Spleen (tissue), 11 donors: Measurements from ENCODE around the gene TRABD2A. TPM values are rescaled to one million over a fixed set of nuclear protein-coding genes. Genes with fewer than 3 reads are reported as not detected.

ENCODE experiments used
- DNase-seq: peaks from one replicate; pipeline ENCODE4 v3.0.0-alpha.2; 2020
- H3K27ac ChIP-seq, 8 donors: fragments of 200-600 bp; sonication (generic) in 7 of 8; 1 replicate in 4 of 8; 2 replicates in 4 of 8; pipeline versions ENCODE4 v1.5.0 to v1.8.0; 2016 to 2021; ENCODE audit warnings: inconsistent platforms in 4 of 8, mild to moderate bottlenecking in 4 of 8, moderate library complexity in 1 of 8
- H3K27me3 ChIP-seq, 7 donors: fragments of 200-600 bp; sonication (generic) in 6 of 7; replicated peaks in 1 of 7; 1 replicate in 4 of 7; 2 replicates in 3 of 7; pipeline versions ENCODE4 v1.5.0 to v1.8.0; 2016 to 2021; ENCODE audit warnings: inconsistent platforms in 3 of 7, mild to moderate bottlenecking in 1 of 7
- H3K36me3 ChIP-seq, 6 donors: fragments of 200-600 bp; sonication (generic) in 5 of 6; 1 replicate in 4 of 6; 2 replicates in 2 of 6; pipeline versions ENCODE4 v1.5.0 to v1.8.0; 2016 to 2021; ENCODE audit warnings: inconsistent platforms in 2 of 6
- H3K4me1 ChIP-seq, 6 donors: fragments of 200-600 bp; sonication (generic) in 5 of 6; 1 replicate in 3 of 6; 2 replicates in 3 of 6; pipeline versions ENCODE4 v1.5.0 to v1.8.0; 2016 to 2021; ENCODE audit warnings: inconsistent platforms in 3 of 6
- H3K4me3 ChIP-seq, 8 donors: fragments of 200-600 bp; sonication (generic) in 7 of 8; 1 replicate in 4 of 8; 2 replicates in 4 of 8; pipeline versions ENCODE4 v1.5.0 to v1.8.0; 2016 to 2021; ENCODE audit warnings: inconsistent platforms in 4 of 8, mild to moderate bottlenecking in 4 of 8, moderate library complexity in 2 of 8
- H3K9me3 ChIP-seq, 8 donors: fragments of 200-600 bp; sonication (generic) in 7 of 8; 1 replicate in 4 of 8; 2 replicates in 4 of 8; pipeline versions ENCODE4 v1.5.0 to v1.8.0; 2016 to 2021; ENCODE audit warnings: inconsistent platforms in 4 of 8
- POLR2A ChIP-seq, 3 donors: fragments of 450-650 bp; IDR thresholded peaks; one replicate each; pipeline ENCODE4 v1.5.1; 2017; ENCODE audit warnings: antibody characterized with exemption in 3 of 3, mild to moderate bottlenecking in 1 of 3
- POLR2AphosphoS5 ChIP-seq, 3 donors: sonication (generic); formaldehyde crosslinking; IDR thresholded peaks; one replicate each; pipeline ENCODE4 v1.5.1; 2017; ENCODE audit warnings: antibody characterized with exemption in 3 of 3
- WGBS, 5 donors: extraction: QIAGEN DNeasy Blood & Tissue Kit in 3 of 5; methylation state at CpG; one replicate each; pipeline versions ENCODE4 v1.1.5 to v1.1.7; 2013 to 2018; 5-methylcytosine and 5-hydroxymethylcytosine counted together
- intact Hi-C: fragments of 100-400 bp; cut with DNase I; formaldehyde crosslinking; loops from one replicate; pipeline ENCODE4 v1.15.0; 2023; ENCODE audit warnings: low total_unique reads
- polyA plus RNA-seq, 3 donors: library from polyadenylated mRNA; stranded (reverse); fragments of 200-250 nt; gene quantifications; one replicate each; pipeline ENCODE4 v1.2.1, GENCODE V29; 2013
- total RNA-seq, 7 donors: library from RNA; depleted of rRNA in 3 of 7; stranded (reverse); fragments of >200 nt in 3 of 7; fragmentation: NEBNext Ultra II Directional in 4 of 7; extraction: Animal tissue kit (Norgen Biotek cat#: 25700) in 4 of 7; gene quantifications; one replicate each; pipeline versions ENCODE4 v1.1.0 to v1.2.1, GENCODE V29; 2016 to 2021
- TF ChIP-seq, protein P1 (sequence below), 11 experiments: fragments of 200-600 bp in 7 of 11; fragments of 450-650 bp in 4 of 11; sonication (generic) in 4 of 11; IDR thresholded peaks in 8 of 11; conservative IDR thresholded peaks in 3 of 11; 1 replicate in 7 of 11; 2 replicates in 4 of 11; pipeline versions ENCODE4 v1.4.0 to v1.8.0; 2016 to 2021; ENCODE audit warnings: antibody characterized with exemption in 11 of 11, inconsistent platforms in 4 of 11, mild to moderate bottlenecking in 1 of 11
- donor health status: healthy with polysubstance abuse.
- donor health status: DM: no; HTN: no; CAD: no; lungs with moderate emphysema.
- donor health status: DM: no; HTN: no; CAD: no.
- donor health status: Bipolar disorder and iron deficiency.
- donor health status: healthy.
- donor health status: DM: no; HTN: no; CAD: no.
- donor health status: DM: yes; HTN: yes; CAD: no.

TRABD2A gene
- total and polyA plus RNA-seq, 10 donors = 4.5 to 12.5 (median 8.3) TPM

DNA sequence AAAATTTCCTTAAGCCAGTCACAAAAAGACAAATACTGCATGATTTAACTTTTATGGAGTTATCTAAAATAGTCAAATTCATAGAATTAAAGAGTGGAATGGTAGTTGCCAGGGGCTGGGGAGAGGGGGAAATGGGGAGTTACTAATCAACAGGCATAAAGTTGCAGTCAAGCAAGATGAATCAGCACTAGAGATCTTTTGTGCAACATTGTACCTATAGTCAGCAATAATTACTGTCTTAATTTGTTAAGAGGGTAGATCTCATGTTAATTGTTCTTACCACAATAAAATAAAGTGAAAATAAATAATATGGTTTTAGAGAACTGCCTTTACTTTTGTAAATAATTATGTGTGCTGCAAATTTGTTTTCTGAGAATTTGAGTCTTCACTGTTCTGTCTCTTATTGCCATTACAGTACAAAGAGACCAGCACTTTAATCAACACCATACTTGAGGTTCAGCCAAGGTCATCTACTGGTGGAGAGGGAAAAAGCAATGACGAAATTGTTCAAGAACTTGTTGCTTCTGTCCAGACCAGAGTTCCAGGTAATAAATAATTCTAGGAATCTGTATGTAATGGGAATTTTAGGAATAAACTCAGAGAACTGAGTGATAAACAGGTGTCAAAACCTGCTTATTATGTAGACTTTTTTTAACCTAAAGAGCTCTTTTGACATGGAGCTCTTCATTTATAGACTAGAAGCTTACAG lies 75.5 kb downstream of the TRABD2A start:
- H3K27ac ChIP-seq = no peak overlapping the region
- 68 to 90% (median 85%) methylated on average over 1 of the region's 1 CpG for WGBS, 5 donors
- intact Hi-C loops = no loop called here

DNA sequence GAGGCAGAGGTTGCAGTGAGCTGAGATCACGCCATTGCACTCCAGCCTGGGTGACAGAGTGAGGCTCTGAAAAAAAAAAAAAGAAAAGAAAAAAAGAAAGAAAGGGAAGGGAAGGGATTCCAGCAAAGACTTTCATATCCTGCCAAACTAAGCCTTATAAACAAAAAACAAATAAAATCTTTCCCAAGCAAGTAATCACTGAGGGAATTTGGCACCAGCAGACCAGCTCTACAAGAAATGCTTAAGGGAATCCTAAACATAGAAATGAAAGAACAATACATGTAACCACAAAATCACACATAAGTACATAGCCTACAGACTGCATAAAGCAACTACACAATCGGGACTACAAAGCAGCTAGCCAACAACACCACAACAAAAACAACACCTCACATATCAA lies 79.1 kb downstream of the TRABD2A start:
- intact Hi-C loops = no loop called here
- Histone ChIP-seq H3K9me3 (peaks cover 0 to 16% (median 14%) of the 10 kb centered on the region in 8 donors), H3K4me3 (no peak overlapping the region), H3K36me3 (no peaks in the 10 kb centered on the region), H3K4me1 (no peaks in the 10 kb centered on the region), H3K27ac (no peak overlapping the region), H3K27me3 (no peaks in the 10 kb centered on the region)
- DNase-seq = no peak
- TF ChIP-seq POLR2A (IDR thresholded peaks at IDR 0.05) (no peak), POLR2AphosphoS5 (IDR thresholded peaks at IDR 0.05) (no peak)
- TF ChIP-seq, protein P1, sequence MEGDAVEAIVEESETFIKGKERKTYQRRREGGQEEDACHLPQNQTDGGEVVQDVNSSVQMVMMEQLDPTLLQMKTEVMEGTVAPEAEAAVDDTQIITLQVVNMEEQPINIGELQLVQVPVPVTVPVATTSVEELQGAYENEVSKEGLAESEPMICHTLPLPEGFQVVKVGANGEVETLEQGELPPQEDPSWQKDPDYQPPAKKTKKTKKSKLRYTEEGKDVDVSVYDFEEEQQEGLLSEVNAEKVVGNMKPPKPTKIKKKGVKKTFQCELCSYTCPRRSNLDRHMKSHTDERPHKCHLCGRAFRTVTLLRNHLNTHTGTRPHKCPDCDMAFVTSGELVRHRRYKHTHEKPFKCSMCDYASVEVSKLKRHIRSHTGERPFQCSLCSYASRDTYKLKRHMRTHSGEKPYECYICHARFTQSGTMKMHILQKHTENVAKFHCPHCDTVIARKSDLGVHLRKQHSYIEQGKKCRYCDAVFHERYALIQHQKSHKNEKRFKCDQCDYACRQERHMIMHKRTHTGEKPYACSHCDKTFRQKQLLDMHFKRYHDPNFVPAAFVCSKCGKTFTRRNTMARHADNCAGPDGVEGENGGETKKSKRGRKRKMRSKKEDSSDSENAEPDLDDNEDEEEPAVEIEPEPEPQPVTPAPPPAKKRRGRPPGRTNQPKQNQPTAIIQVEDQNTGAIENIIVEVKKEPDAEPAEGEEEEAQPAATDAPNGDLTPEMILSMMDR (IDR thresholded peaks at IDR 0.05 in 8 of 11, conservative IDR thresholded peaks at IDR 0.05 in 3 of 11) = no peak
- WGBS, 5 donors = 80 to 90% (median 85%) methylated on average over 2 of the region's 2 CpGs

More for the DNA sequence above, 75.5 kb downstream of the TRABD2A start:
- peaks cover 0 to 16% (median 14%) of the 10 kb centered on the region in 8 donors for H3K9me3 ChIP-seq
- DNase-seq = no peak
- TF ChIP-seq, protein P1 (IDR thresholded peaks at IDR 0.05 in 8 of 11, conservative IDR thresholded peaks at IDR 0.05 in 3 of 11) = no peak
- TF ChIP-seq POLR2AphosphoS5 (IDR thresholded peaks at IDR 0.05) (no peak), POLR2A (IDR thresholded peaks at IDR 0.05) (no peak)
- no peaks in the 10 kb centered on the region for H3K36me3 ChIP-seq
- peaks cover 0 to 8% (median 0%) of the 10 kb centered on the region in 6 donors for H3K4me1 ChIP-seq
- H3K4me3 ChIP-seq = no peak overlapping the region
- no peaks in the 10 kb centered on the region for H3K27me3 ChIP-seq

DNA sequence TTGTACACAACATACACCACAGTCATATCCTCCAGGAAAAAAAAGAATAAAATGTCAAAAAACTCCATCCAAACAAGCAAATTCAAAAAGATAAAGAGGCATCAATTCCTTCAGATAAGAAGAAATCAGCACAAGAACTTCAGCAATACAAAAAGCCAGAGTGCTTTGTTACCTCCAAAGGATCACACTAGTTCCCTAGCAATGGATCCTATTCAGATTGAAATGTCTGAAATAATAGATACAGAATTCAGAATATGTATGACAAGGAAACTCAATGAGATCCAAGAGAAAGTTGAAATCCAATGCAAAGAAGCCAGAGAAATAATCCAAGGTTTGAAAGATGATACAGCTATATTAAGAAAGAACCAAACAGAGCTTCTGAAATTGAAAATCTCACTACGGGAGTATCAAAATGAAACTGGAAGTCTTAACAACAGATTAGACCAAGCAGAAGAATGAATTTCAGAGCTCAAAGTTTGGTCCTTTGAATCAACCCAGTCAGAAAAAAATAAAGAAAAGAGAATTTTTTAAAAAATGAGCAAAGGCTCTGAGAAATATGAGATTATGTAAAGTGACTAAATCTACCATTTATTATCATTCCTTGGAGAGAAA lies 80.6 kb downstream of the TRABD2A start:
- Histone ChIP-seq H3K4me1 (no peaks in the 10 kb centered on the region), H3K36me3 (no peaks in the 10 kb centered on the region), H3K9me3 (peaks cover 0 to 16% (median 14%) of the 10 kb centered on the region in 8 donors), H3K27me3 (no peaks in the 10 kb centered on the region), H3K4me3 (no peak overlapping the region), H3K27ac (no peak overlapping the region)
- WGBS, 5 donors = 58 to 73% (median 60%) methylated on average over 1 of the region's 1 CpG
- intact Hi-C loops = no loop called here
- no peak for DNase-seq
- TF ChIP-seq POLR2AphosphoS5 (IDR thresholded peaks at IDR 0.05) = no peak
- TF ChIP-seq, protein P1 (IDR thresholded peaks at IDR 0.05 in 8 of 11, conservative IDR thresholded peaks at IDR 0.05 in 3 of 11) = no peak
- no peak for TF ChIP-seq POLR2A (IDR thresholded peaks at IDR 0.05)

DNA sequence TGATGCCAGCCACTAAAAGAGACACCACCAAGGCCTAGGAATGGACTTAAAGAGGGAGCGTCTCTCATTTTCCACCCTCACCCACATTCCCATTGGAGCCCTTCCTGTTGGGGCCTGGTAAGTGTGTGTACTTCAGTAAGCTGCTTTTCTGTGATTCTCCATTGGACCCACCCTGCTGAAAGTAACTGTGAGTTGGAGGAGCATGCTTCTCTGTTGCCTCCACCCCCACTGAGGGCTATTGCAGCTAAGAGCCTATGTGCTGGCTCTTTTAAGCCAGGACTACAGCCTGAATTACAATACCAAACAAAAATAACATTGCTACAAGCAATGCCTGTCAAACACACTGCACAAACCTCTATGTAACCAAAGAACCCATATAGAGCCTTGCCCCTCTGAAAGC lies 81.1 kb downstream of the TRABD2A start:
- Histone ChIP-seq H3K36me3 (no peaks in the 10 kb centered on the region), H3K27me3 (no peaks in the 10 kb centered on the region), H3K4me1 (no peaks in the 10 kb centered on the region), H3K4me3 (no peak overlapping the region), H3K9me3 (peaks cover 0 to 16% (median 14%) of the 10 kb centered on the region in 8 donors), H3K27ac (no peak overlapping the region)
- no peak for DNase-seq
- WGBS, 5 donors = 94 to 100% (median 100%) methylated on average over 1 of the region's 1 CpG
- intact Hi-C loops = no loop called here
- no peak for TF ChIP-seq POLR2AphosphoS5 (IDR thresholded peaks at IDR 0.05)
- TF ChIP-seq, protein P1 (IDR thresholded peaks at IDR 0.05 in 8 of 11, conservative IDR thresholded peaks at IDR 0.05 in 3 of 11) = no peak
- no peak for TF ChIP-seq POLR2A (IDR thresholded peaks at IDR 0.05)
